GM20431 (cell line): ENCODE results near the gene SRGAP1.
"Not testable (repeated sequence)": the region's sequence is repeated elsewhere in the genome, so short reads cannot be mapped to it uniquely, and the experiment has no call there.

Experiments used
- in situ Hi-C: fragments of 300-500 bp; cut with MseI, MboI; formaldehyde crosslinking; loops from one replicate; pipeline ENCODE4 v1.15.0; 2020; ENCODE audit warnings: low sequenced_read_pairs; ENCODE audit not compliant: unreplicated experiment

The SRGAP1 gene

GRCh38 chr12:64064240-64064639 lies 219.7 kb downstream of the SRGAP1 start:
- in situ Hi-C loops: no loop called here

- in situ Hi-C loops: no loop called here
These were observed 220.2 kb downstream of the SRGAP1 start for GRCh38 chr12:64064706-64065105.

GRCh38 chr12:64065881-64066451 lies 221.5 kb downstream of the SRGAP1 start:
- in situ Hi-C loops: no loop called here

- in situ Hi-C loops: no loop called here
These were observed 222.3 kb downstream of the SRGAP1 start for GRCh38 chr12:64066776-64067175.

- in situ Hi-C loops: no loop called here
These were observed 226.0 kb downstream of the SRGAP1 start for GRCh38 chr12:64070454-64070853.

GRCh38 chr12:64072916-64073575 lies 228.5 kb downstream of the SRGAP1 start:
- in situ Hi-C loops: no loop called here

- in situ Hi-C loops: not testable (repeated sequence)
These were observed 232.1 kb downstream of the SRGAP1 start for GRCh38 chr12:64076565-64076964.

GRCh38 chr12:64077922-64078321 lies 233.4 kb downstream of the SRGAP1 start:
- in situ Hi-C loops: no loop called here

GRCh38 chr12:64080319-64081007 lies 236.0 kb downstream of the SRGAP1 start:
- in situ Hi-C loops: no loop called here

- in situ Hi-C loops: no loop called here
These were observed 236.5 kb downstream of the SRGAP1 start for GRCh38 chr12:64081008-64081404.

GRCh38 chr12:64082116-64082515 lies 237.6 kb downstream of the SRGAP1 start:
- in situ Hi-C loops: no loop called here

- in situ Hi-C loops: no loop called here
These were observed 238.4 kb downstream of the SRGAP1 start for GRCh38 chr12:64082866-64083268.

- in situ Hi-C loops: no loop called here
These were observed 239.0 kb downstream of the SRGAP1 start for GRCh38 chr12:64083285-64084210.

GRCh38 chr12:64085154-64085553 lies 240.7 kb downstream of the SRGAP1 start:
- in situ Hi-C loops: no loop called here

- in situ Hi-C loops: no loop called here
These were observed 241.5 kb downstream of the SRGAP1 start for GRCh38 chr12:64085996-64086395.

GRCh38 chr12:64086946-64087345 lies 242.4 kb downstream of the SRGAP1 start:
- in situ Hi-C loops: no loop called here

- in situ Hi-C loops: no loop called here
These were observed 243.3 kb downstream of the SRGAP1 start for GRCh38 chr12:64087761-64088160.

- in situ Hi-C loops: no loop called here
These were observed 244.2 kb downstream of the SRGAP1 start for GRCh38 chr12:64088431-64089349.

GRCh38 chr12:64090047-64090446 lies 245.5 kb downstream of the SRGAP1 start:
- in situ Hi-C loops: no loop called here
